KOPT-K1 (cell line): Measurements from ENCODE around the gene DPP6.

Experiments used
- H3K27ac ChIP-seq: fragments of 200-600 bp; sonication (generic); 2 replicates; pipeline ENCODE4 v1.5.1; 2016; ENCODE audit warnings: antibody characterized with exemption, mild to moderate bottlenecking, low read depth, low read length; ENCODE audit not compliant: poor library complexity, severe bottlenecking
- H3K36me3 ChIP-seq: fragments of 200-600 bp; sonication (generic); 2 replicates; pipeline ENCODE4 v1.5.1; 2017; ENCODE audit warnings: antibody characterized with exemption, mild to moderate bottlenecking, low read length, moderate library complexity; ENCODE audit not compliant: insufficient read depth
- H3K9me3 ChIP-seq: fragments of 200-600 bp; sonication (generic); 2 replicates; pipeline ENCODE4 v1.5.1; 2017; ENCODE audit warnings: antibody characterized with exemption, low read length, mild to moderate bottlenecking; ENCODE audit not compliant: insufficient read depth, poor library complexity, severe bottlenecking

DPP6 gene

DNA sequence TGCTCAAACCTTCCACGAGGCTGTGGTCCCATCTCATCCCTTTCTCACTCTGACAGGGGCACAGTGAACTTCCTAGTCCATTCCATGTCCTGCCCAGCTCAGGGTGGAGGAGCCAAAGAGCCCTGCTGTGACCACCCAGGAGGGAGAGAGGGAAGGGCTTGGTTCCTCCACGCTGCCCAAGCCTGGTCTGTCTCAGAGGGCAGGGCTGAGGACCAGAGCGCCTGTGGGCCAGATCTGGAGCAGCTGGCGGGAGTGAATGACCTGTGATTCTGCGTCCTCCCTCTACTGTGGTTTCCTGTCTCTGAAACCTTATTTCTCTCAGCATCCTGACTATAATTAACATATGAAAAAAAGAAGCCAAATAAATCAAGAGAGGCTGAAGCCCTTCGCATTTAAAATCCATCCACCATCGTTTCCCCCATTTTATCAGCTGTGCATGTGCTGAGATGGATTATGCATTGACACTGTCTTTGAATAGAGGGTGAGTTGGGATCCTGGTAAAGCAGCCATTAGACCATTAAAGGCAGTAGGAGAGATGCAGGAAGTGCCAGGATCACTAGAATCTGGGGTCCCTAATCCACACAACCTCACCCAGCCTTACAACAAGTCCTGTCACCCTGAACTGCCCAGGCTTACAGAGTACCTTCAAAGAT lies 165.6 kb downstream of the DPP6 start:
- H3K27ac ChIP-seq = no peak overlapping the region
- H3K9me3 ChIP-seq = no peaks in the 10 kb centered on the region
- H3K36me3 ChIP-seq = no peaks in the 10 kb centered on the region

DNA sequence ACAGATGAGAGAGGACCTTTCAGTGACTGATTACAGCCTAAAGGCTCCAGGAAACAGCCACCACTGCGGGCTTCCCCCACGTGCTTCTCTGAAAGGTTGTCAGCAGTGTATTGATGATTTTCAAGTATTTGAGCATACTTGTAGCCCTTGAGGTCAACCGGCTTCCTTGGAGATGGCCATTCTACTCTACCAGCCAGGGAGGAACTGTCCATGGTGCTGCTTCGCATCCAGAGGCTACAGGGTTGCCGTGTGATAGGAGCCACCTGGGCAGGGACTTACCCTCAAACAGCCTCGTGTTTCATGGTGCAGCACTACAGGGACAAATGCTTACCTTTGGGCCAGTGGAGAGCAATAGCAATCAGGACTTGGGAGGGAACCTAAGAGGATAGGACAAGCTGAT lies 179.5 kb downstream of the DPP6 start:
- peaks cover 3% of the 10 kb centered on the region for H3K9me3 ChIP-seq
- H3K36me3 ChIP-seq = no peaks in the 10 kb centered on the region
- H3K27ac ChIP-seq = no peak overlapping the region

DNA sequence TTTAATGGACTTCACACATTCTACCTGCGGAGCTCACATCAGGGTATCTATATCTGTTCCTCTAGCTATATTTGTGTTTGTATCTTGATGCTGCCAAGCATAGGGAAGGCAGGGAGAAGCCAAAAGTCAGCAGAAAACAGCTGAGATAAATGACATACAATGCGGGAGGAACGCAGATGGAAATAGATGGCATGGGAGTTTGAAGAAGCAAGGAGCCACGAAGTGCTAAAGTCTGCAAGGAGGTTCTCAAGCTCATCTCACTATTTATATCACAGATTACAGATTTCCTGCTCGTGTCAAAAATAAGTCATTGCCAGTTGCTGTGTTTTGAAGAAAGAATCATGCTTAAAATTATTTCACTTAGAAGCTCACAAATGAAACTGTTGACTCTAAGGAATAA lies 180.5 kb downstream of the DPP6 start:
- no peaks in the 10 kb centered on the region for H3K36me3 ChIP-seq
- no peak overlapping the region for H3K27ac ChIP-seq

DNA sequence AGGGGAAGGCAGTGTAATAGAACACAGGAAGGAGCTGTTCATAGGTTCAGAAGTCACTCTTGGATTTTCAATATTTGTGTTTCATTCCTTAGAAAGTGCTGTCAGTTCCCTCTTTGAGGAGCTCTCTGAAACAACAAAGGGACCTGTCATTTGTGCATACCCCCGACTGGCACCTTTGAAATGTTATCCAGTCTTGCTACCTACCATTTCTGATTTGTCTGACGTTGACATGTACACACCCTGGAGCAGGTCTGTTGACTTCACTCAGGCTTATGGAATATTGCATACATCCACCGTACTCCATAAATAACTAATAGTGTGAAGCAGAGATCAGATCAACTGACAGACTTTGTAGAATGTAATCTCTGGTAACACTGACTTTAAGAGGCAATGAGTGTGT lies 189.8 kb downstream of the DPP6 start:
- no peaks in the 10 kb centered on the region for H3K36me3 ChIP-seq
- no peak overlapping the region for H3K27ac ChIP-seq
- peaks cover 6% of the 10 kb centered on the region for H3K9me3 ChIP-seq

More for the DNA sequence above, 180.5 kb downstream of the DPP6 start:
- H3K9me3 ChIP-seq = peaks cover 3% of the 10 kb centered on the region

DNA sequence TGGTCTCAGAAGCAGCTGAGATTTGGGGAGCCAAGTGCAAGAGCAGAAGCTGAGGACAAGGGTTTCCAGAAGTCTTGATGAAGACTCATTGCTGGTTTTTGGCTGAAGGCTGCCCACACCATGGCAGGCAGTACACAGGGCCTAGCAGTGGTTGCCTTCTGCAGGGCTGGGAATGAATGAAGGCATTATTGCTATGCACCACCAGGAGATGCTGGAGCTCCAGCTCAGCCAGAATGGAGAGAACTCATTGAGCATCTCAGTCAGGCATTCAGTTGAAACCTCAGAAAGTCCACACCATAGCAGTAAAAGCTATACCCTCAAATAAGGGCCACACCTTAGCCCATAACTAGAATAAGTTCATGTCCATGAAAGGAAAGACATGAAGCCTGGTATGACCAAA lies 190.5 kb downstream of the DPP6 start:
- Histone ChIP-seq H3K9me3 (peaks cover 6% of the 10 kb centered on the region), H3K27ac (no peak overlapping the region), H3K36me3 (no peaks in the 10 kb centered on the region)

DNA sequence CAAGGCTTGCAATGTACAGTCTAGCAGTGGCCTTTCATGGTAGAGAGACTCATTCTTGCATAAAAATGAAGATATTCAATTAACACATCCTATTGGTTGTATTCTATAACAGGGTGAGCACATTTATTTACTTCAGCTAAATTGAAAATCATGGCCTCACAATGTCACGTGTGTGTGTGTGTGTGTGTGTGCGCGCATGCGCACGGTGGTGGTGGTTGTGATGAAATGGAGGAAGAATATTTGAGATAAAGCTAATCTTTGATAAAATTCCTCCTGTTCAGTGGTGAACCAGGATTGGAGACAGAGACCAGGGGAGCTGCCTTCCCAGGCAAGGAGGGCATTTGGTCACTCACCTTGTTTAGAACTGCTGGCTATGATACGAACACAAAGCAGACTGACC lies 199.8 kb downstream of the DPP6 start:
- no peaks in the 10 kb centered on the region for H3K36me3 ChIP-seq
- H3K27ac ChIP-seq = no peak overlapping the region
- no peaks in the 10 kb centered on the region for H3K9me3 ChIP-seq

DNA sequence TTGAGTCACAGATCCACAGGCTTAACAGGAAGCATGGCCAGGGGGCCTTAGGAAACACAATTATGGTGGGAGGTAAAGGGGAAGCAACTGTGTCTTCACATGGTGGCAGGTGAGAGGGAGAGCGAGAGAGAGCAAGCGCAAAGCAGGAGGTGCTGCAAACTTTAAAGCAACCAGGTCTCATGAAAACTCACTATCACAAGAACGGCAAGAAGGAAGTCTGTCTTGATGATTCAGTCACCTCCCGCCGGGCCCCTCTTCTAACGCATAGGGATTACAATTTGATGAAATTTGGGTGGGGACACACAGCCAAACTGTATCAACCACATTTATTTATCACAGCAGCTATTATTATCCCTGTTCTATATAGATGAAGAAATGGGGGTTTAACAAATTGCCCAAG lies 201.6 kb downstream of the DPP6 start:
- no peaks in the 10 kb centered on the region for H3K9me3 ChIP-seq
- no peak overlapping the region for H3K27ac ChIP-seq
- no peaks in the 10 kb centered on the region for H3K36me3 ChIP-seq

DNA sequence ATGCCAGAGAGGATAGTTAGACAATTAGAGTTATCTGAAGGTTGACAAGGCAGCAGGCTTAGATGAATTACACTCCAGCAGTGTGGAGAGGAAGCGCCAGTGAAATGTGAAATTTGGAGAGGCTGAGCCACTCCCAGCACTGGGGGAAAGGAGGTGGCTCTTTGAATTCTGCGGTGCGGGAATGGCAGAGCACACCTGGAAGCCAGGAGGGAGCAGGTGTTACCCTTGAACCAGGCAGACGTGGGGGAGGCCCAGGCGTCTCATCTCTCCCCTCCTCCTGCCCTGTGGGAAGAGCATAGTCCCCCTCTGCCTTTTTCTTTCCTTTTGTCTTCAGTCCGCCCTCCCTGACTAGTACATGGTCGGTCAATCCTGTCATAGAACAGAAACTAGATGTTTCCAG lies 203.1 kb downstream of the DPP6 start:
- H3K27ac ChIP-seq = no peak overlapping the region
- no peaks in the 10 kb centered on the region for H3K36me3 ChIP-seq
- no peaks in the 10 kb centered on the region for H3K9me3 ChIP-seq

DNA sequence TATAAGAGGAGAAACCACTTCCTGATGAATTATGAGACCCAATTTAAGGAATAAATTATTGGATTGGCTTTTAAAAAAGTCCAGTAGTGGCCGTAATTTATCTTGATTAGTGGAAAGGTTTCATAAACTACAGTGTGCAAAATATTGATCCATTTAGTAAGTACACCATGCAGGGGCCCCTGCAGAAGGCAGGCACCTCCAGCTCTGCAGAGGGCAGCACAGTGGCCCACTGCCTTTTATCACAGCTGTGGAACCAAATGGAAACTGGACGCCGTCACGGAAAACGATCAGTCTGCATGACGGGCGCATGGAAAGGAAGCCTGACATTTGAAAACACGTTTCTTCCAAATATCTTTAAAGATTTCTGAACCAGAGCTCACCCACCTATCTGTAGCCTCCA lies 204.0 kb downstream of the DPP6 start:
- Histone ChIP-seq H3K27ac (no peak overlapping the region), H3K9me3 (no peaks in the 10 kb centered on the region), H3K36me3 (no peaks in the 10 kb centered on the region)

DNA sequence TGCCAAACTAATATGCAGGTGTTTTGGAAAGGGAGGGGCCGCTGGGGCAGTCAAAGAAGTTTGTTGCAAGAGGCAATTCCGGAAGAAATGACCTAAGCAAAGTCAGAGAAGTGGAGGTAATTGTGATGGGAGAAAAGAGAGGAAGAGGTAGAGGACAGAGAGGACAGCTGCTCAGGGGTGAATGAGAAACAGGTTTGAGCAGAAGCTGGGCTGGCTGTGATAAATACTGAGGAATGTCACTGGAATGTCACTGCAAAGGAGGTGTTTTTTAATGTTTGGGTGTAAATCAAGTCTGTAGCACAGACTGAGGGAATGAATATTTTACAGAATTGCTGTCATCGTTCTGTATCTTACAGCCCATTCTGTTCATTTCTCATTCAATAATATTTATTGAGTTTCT lies 207.2 kb downstream of the DPP6 start:
- Histone ChIP-seq H3K36me3 (no peaks in the 10 kb centered on the region), H3K27ac (no peak overlapping the region)

DNA sequence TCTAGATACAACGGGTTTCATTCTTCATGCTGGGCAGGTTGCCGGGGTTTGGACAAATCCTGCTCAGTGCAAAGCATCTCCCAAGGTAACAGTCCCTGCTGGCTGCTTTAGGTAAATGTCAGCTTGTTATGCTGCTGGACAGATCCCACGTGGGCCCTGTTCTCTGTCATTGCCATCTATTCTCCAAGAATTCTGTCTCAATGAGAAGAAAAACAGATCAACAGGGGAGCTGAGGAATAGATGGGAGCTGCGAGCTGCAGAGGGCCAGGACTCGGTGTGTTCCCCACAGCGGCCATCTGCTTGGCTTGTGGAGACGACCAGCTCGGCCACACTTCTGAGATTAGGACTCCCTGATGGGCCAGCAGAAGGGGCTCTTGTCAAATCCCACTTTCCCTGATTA lies 235.2 kb downstream of the DPP6 start:
- no peaks in the 10 kb centered on the region for H3K9me3 ChIP-seq
- H3K36me3 ChIP-seq = no peaks in the 10 kb centered on the region
- H3K27ac ChIP-seq = no peak overlapping the region

More for the DNA sequence above, 207.2 kb downstream of the DPP6 start:
- H3K9me3 ChIP-seq = no peaks in the 10 kb centered on the region

DNA sequence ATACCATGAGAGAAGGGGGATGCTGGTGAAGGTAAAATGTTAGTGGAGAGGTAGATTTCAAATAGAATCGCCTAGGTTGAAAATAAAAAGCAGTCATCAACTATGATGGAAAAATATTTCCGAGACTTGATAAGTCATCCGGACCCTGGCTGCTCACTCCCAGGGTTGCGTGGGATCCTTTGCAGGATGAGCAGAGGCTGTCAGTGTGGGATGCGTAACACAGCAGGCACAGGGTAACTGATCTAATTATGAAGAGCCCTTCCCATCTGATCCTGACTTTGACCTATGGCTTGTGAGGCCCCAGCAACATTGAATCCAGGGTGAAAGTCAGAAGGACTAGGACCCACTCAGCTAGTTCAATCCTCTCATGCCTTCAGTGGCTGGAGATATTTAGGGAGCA lies 236.9 kb downstream of the DPP6 start:
- Histone ChIP-seq H3K36me3 (no peaks in the 10 kb centered on the region), H3K27ac (no peak overlapping the region), H3K9me3 (no peaks in the 10 kb centered on the region)

DNA sequence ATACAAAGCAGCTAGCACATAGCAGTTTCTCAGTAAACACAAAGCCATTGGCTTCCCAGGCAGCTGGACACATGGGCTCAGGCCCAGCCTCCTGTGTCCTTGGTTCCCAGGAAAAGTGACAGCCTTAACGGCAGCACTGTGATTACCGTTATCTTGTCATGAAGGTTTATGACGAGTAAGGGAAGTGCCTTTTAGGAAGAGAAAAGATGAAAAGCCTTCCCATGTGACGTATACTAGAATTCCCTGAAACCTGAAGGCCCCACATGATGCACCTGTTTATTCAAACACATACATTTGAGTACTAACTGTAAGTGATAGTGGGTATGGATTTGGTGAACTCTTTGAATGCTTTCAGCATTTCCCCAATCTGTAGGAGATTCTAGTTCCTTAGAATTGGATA lies 244.2 kb downstream of the DPP6 start:
- Histone ChIP-seq H3K27ac (no peak overlapping the region), H3K36me3 (no peaks in the 10 kb centered on the region), H3K9me3 (no peaks in the 10 kb centered on the region)

DNA sequence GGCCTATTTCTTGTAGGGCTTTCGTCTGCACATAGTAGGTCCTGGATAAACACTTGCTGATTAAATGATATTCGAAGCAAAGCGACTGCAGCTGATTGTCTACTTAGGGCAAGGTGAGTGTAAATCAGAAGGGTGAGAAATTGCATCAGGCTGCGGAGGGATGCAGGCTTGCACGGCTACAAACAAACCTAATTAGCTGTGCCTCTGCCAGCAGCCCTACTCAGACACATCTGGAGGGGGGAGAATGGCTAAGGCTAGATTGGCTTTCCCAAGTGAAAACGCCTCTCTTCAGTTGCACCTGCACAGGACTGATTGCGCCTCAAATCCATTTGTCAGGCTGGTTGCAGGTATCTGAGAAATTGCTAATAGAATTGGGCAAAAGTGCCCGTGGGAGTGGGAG lies 247.5 kb downstream of the DPP6 start:
- no peaks in the 10 kb centered on the region for H3K36me3 ChIP-seq

DNA sequence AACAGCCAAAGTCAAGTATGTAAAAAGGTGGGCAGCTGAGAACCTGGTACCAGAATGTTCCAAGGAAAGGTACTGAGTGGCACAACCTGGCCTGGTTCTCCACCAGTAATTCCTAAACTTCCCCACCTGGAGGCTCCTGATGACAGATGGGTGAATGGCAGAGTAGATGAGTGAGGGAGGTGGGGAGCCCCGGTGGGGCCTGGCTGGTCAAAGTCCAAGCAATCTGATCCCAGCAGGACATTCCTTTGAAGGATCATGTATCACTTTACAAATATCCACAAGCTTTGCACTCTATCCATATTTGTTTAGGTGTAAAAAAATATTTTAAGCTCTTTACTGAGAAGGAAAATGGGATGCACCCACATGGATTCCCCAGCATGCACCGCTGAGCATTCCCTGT lies 250.2 kb downstream of the DPP6 start:
- Histone ChIP-seq H3K9me3 (peaks cover 4% of the 10 kb centered on the region), H3K27ac (no peak overlapping the region), H3K36me3 (no peaks in the 10 kb centered on the region)

More for the DNA sequence above, 247.5 kb downstream of the DPP6 start:
- Histone ChIP-seq H3K9me3 (peaks cover 4% of the 10 kb centered on the region), H3K27ac (no peak overlapping the region)

DNA sequence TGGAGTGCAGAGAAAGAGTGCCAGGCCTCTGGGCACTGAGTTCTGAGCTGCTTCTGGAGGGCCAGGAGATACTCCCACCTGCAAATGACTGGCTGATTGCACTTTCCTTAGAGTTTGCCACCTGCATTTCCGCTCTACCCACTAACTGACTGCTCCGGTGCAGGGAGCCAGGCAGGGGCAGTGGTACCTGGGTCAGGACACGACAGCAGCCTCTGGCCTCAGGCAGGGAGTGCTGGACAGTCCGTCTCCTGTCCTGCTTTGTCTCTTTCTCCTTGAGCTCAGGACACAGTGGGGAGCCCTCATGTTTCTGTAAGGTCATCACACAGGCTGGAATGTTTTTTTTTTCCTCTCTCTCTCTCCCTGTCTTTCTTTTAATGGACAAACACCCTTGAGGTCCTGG lies 252.0 kb downstream of the DPP6 start:
- Histone ChIP-seq H3K36me3 (no peaks in the 10 kb centered on the region), H3K27ac (no peak overlapping the region)

More for the DNA sequence above, 252.0 kb downstream of the DPP6 start:
- peaks cover 4% of the 10 kb centered on the region for H3K9me3 ChIP-seq
